Measurements from ENCODE around the gene PCIF1. TPM values are rescaled to one million over a fixed set of nuclear protein-coding genes. Genes with fewer than 3 reads are reported as not detected.

PCIF1 gene
- total and polyA plus RNA-seq, 10 donors = 25.1 to 61.9 (median 45.9) TPM

DNA sequence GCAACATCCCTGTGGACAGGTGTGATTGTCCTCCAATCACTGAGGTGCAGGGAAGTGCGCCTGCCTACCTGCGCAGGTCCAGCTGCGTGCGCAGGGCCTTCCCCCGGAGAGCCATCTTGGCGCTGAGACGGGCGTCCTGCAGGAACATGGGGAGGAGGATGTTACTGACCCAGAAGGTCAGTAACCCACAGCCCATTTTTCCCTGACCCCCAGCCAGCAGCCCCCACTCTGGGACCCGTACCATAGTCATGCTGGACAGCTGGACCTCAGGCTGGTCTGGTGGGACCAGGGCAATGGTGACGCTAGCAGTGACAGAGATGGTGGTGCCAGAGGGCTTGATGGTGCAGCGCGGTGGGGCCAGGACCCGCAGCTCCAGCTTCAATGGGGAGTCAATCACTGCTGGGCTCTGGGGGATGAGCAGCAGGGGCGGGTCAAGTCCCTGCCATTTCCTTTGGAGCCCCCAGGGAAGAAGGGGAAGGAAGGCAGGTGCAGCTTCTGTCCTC is 32.2 kb upstream of the PCIF1 start:
- no peak for DNase-seq
- Histone ChIP-seq H3K4me1 (peaks cover 0 to 1% (median 0%) of the 10 kb centered on the region in 6 donors), H3K27ac (no peak overlapping the region), H3K4me3 (no peak overlapping the region), H3K9me3 (no peaks in the 10 kb centered on the region), H3K36me3 (peaks cover 0 to 59% (median 25%) of the 10 kb centered on the region in 6 donors), H3K27me3 (replicated peaks in 1 of 7) (no peaks in the 10 kb centered on the region)
- intact Hi-C loops (cut with DNase I; ENCODE audit: low total_unique reads) = no loop called here
- TF ChIP-seq POLR2AphosphoS5 (IDR thresholded peaks at IDR 0.05) (peak; percentile 32 to 71 (median 55)), POLR2A (IDR thresholded peaks at IDR 0.05) (no peak), CTCF (IDR thresholded peaks at IDR 0.05 in 8 of 11, conservative IDR thresholded peaks at IDR 0.05 in 3 of 11) (no peak)
- 85 to 92% (median 87%) methylated on average over 11 to 14 of the region's 14 CpGs for WGBS, 5 donors

GRCh38 chr20:45904583-45905504 is 29.6 kb upstream of the PCIF1 start:
- no peak overlapping the region for H3K4me3 ChIP-seq
- no peaks in the 10 kb centered on the region for H3K9me3 ChIP-seq
- intact Hi-C loops (cut with DNase I; ENCODE audit: low total_unique reads) = no loop called here
- peaks cover 0 to 33% (median 2%) of the 10 kb centered on the region in 6 donors for H3K36me3 ChIP-seq
- H3K4me1 ChIP-seq = peaks cover 0 to 4% (median 2%) of the 10 kb centered on the region in 6 donors
- DNase-seq = no peak
- no peaks in the 10 kb centered on the region for H3K27me3 ChIP-seq (replicated peaks in 1 of 7)
- 69 to 79% (median 71%) methylated on average over 16 of the region's 16 CpGs for WGBS, 5 donors
- H3K27ac ChIP-seq = no peak overlapping the region
- TF ChIP-seq CTCF (IDR thresholded peaks at IDR 0.05 in 8 of 11, conservative IDR thresholded peaks at IDR 0.05 in 3 of 11) = no peak
- TF ChIP-seq POLR2AphosphoS5 (IDR thresholded peaks at IDR 0.05) = peak in 2 of 3 donors; percentile 9 to 58
- no peak for TF ChIP-seq POLR2A (IDR thresholded peaks at IDR 0.05)

DNA sequence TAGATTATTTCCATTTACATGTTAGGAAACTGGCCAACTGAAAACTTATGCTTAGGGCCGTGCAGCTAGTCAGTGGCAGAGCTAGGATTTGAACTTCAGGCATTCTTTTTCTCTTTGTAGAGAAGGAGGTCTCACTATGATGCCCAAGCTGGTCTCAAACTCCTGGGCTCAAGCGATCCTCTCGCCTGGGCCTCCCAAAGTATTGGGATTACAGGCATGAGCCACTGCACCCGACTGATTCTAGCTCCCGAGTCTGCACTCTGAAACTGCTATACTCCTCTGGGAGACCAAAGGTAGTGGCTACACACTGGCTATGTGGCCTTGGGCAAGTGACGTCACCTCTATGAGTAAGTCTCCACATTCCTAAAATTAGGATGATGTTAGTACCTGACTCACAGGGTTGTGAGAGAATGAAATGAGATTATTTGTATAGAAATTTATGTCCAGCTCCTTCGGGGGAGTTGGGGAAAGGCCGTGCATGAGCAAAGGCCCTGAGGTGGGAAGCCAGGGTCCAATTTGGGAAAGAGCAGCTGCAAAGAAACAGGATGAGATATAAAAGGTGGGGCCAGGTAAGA is 28.9 kb upstream of the PCIF1 start:
- H3K9me3 ChIP-seq = no peaks in the 10 kb centered on the region
- H3K4me3 ChIP-seq = no peak overlapping the region
- TF ChIP-seq POLR2A (IDR thresholded peaks at IDR 0.05) (no peak), CTCF (IDR thresholded peaks at IDR 0.05 in 8 of 11, conservative IDR thresholded peaks at IDR 0.05 in 3 of 11) (no peak), POLR2AphosphoS5 (IDR thresholded peaks at IDR 0.05) (no peak)
- peaks cover 0 to 27% (median 1%) of the 10 kb centered on the region in 6 donors for H3K36me3 ChIP-seq
- 89 to 96% (median 90%) methylated on average over 8 of the region's 8 CpGs for whole genome bisulfite sequencing, 5 donors
- no peaks in the 10 kb centered on the region for H3K27me3 ChIP-seq (replicated peaks in 1 of 7)
- no peak overlapping the region for H3K27ac ChIP-seq
- H3K4me1 ChIP-seq = peaks cover 0 to 12% (median 8%) of the 10 kb centered on the region in 6 donors
- intact Hi-C loops (cut with DNase I; ENCODE audit: low total_unique reads) = no loop called here
- DNase-seq = no peak

All from spleen (tissue), 11 donors.